Neural progenitor cell (in vitro differentiated cells): ENCODE data around the gene MIDN. TPM values are rescaled to one million over a fixed set of nuclear protein-coding genes. Genes with fewer than 3 reads are reported as not detected.
"Not testable (repeated sequence)": the region's sequence is repeated elsewhere in the genome, so short reads cannot be mapped to it uniquely, and the experiment has no call there.

Experiments used
- DNase-seq: peaks from one replicate; pipeline ENCODE4 v3.0.0-alpha.2; 2016; ENCODE audit warnings: low spot score
- H2AFZ ChIP-seq: fragments of 200-600 bp; sonication (generic); replicated peaks from 2 replicates; pipeline ENCODE4 v1.6.1; 2016; ENCODE audit warnings: antibody characterized with exemption
- H3F3A ChIP-seq: fragments of 200-600 bp; sonication (generic); 2 replicates; pipeline ENCODE4 v1.6.1; 2016; ENCODE audit warnings: antibody characterized with exemption, low read depth
- H3K27ac ChIP-seq: fragments of 200-600 bp; sonication (generic); 2 replicates; pipeline ENCODE4 v1.5.1; 2016; ENCODE audit warnings: mild to moderate bottlenecking
- H3K27me3 ChIP-seq: fragments of 200-600 bp; sonication (generic); 2 replicates; pipeline ENCODE4 v1.6.1; 2016; ENCODE audit warnings: mild to moderate bottlenecking, moderate library complexity
- H3K36me3 ChIP-seq: fragments of 200-600 bp; sonication (generic); 2 replicates; pipeline ENCODE4 v1.5.1; 2016
- H3K4me1 ChIP-seq: fragments of 200-600 bp; sonication (generic); 2 replicates; pipeline ENCODE4 v1.6.1; 2016; ENCODE audit warnings: mixed run types
- H3K4me2 ChIP-seq: fragments of 200-600 bp; sonication (generic); 2 replicates; pipeline ENCODE4 v1.6.1; 2016
- H3K4me3 ChIP-seq: fragments of 200-600 bp; sonication (generic); 2 replicates; pipeline ENCODE4 v1.5.1; 2016
- H3K79me2 ChIP-seq: fragments of 200-600 bp; sonication (generic); 2 replicates; pipeline ENCODE4 v1.6.1; 2016; ENCODE audit warnings: low read depth
- H3K9ac ChIP-seq: fragments of 200-600 bp; sonication (generic); 2 replicates; pipeline ENCODE4 v1.6.1; 2016
- H3K9me3 ChIP-seq: fragments of 200-600 bp; sonication (generic); 2 replicates; pipeline ENCODE4 v1.5.1; 2016; ENCODE audit warnings: low read depth
- H4K20me1 ChIP-seq: fragments of 200-600 bp; sonication (generic); 2 replicates; pipeline ENCODE4 v1.6.1; 2016; ENCODE audit warnings: low read depth
- H3K27ac Mint-ChIP-seq: 3 replicates; pipeline ENCODE4 v1.8.0; 2021; ENCODE audit warnings: mixed read lengths
- H3K27me3 Mint-ChIP-seq: 2 replicates; pipeline ENCODE4 v1.8.0; 2022; ENCODE audit warnings: low read depth, mild to moderate bottlenecking, inconsistent platforms, moderate library complexity, mixed read lengths; ENCODE audit not compliant: insufficient read depth
- H3K36me3 Mint-ChIP-seq: 3 replicates; pipeline ENCODE4 v1.8.0; 2021; ENCODE audit warnings: mixed read lengths
- H3K4me1 Mint-ChIP-seq: 3 replicates; pipeline ENCODE4 v1.8.0; 2021; ENCODE audit warnings: mixed read lengths
- H3K4me3 Mint-ChIP-seq: 3 replicates; pipeline ENCODE4 v1.8.0; 2021; ENCODE audit warnings: mild to moderate bottlenecking, moderate library complexity, mixed read lengths
- H3K9me3 Mint-ChIP-seq: 3 replicates; pipeline ENCODE4 v1.8.0; 2020; ENCODE audit warnings: mixed read lengths
- EZH2 ChIP-seq: fragments of 200-600 bp; sonication (generic); IDR thresholded peaks from 2 replicates; pipeline ENCODE4 v1.6.1; 2017; ENCODE audit warnings: antibody characterized with exemption, mild to moderate bottlenecking, moderate library complexity
- EZH2phosphoT487 ChIP-seq: fragments of 200-600 bp; sonication (generic); IDR thresholded peaks from 2 replicates; pipeline ENCODE4 v1.6.1; 2017; ENCODE audit warnings: antibody characterized with exemption
- total RNA-seq: library from RNA; depleted of rRNA; stranded (reverse); fragments of >200 nt; gene quantifications from 2 replicates; pipeline ENCODE4 v1.2.3, GENCODE V29; 2015; ENCODE audit warnings: low replicate concordance
- TF ChIP-seq, protein P1 (sequence below): fragments of 200-600 bp; sonication (generic); IDR thresholded peaks from 2 replicates; pipeline ENCODE4 v1.5.1; 2017; ENCODE audit warnings: antibody characterized with exemption, mild to moderate bottlenecking

MIDN gene
- total RNA-seq, 1 donor from 2014 or later = 16.1 TPM

DNA sequence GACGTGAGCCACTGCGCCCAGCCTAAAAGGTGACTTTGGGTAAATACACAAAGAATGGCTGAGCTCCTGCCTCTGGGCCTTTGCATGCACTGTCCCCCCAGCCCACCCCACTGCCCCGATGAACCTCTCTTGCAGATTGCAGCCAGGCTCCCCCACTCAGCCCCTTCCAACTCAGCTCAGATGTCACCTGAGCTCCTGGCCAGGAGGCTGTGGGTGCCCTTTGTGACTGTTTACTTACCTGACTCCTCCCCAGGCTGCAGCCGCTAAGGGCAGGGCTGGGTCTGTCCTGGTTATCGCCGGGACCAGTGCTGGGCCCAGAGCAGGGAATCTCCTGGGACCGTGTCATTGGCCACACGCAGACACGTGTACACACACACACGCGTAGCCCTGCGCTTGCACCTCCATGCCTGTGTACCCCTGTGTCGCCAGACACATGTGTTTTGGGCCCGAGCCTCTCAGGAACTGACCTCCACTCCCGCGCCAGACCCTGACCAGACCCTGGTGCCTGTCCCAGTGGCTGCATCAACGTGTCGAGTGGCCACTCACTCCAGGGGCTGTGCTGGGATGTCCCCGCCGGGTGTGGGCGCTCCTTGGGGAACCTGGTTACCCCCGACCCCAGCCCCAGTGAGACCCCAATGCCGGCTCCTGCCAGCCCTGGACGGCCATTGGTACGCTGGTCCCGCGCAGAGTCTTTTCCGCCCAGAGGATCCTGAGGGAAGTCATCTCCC is 56.0 kb downstream of the MIDN start:
- no peak for DNase-seq
- Histone ChIP-seq H3F3A (peaks cover 22% of the 10 kb centered on the region), H3K27ac (no peak overlapping the region), H3K36me3 (no peaks in the 10 kb centered on the region), H3K9me3 (no peaks in the 10 kb centered on the region), H2AFZ (no peak overlapping the region), H3K4me1 (peaks cover 19% of the 10 kb centered on the region), H3K27me3 (no peaks in the 10 kb centered on the region), H3K4me3 (no peak overlapping the region), H3K79me2 (no peaks in the 10 kb centered on the region), H4K20me1 (no peaks in the 10 kb centered on the region), H3K9ac (no peak overlapping the region), H3K4me2 (no peak overlapping the region)
- H3K9me3 Mint-ChIP-seq = no peaks in the 10 kb centered on the region
- H3K36me3 Mint-ChIP-seq = peaks cover 3% of the 10 kb centered on the region
- no peak for TF ChIP-seq EZH2
- TF ChIP-seq, protein P1, sequence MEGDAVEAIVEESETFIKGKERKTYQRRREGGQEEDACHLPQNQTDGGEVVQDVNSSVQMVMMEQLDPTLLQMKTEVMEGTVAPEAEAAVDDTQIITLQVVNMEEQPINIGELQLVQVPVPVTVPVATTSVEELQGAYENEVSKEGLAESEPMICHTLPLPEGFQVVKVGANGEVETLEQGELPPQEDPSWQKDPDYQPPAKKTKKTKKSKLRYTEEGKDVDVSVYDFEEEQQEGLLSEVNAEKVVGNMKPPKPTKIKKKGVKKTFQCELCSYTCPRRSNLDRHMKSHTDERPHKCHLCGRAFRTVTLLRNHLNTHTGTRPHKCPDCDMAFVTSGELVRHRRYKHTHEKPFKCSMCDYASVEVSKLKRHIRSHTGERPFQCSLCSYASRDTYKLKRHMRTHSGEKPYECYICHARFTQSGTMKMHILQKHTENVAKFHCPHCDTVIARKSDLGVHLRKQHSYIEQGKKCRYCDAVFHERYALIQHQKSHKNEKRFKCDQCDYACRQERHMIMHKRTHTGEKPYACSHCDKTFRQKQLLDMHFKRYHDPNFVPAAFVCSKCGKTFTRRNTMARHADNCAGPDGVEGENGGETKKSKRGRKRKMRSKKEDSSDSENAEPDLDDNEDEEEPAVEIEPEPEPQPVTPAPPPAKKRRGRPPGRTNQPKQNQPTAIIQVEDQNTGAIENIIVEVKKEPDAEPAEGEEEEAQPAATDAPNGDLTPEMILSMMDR = no peak
- TF ChIP-seq EZH2phosphoT487 = no peak
- H3K27ac Mint-ChIP-seq = no peak overlapping the region
- H3K4me1 Mint-ChIP-seq = peaks cover 9% of the 10 kb centered on the region
- peaks cover 10% of the 10 kb centered on the region for H3K27me3 Mint-ChIP-seq
- no peak overlapping the region for H3K4me3 Mint-ChIP-seq

DNA sequence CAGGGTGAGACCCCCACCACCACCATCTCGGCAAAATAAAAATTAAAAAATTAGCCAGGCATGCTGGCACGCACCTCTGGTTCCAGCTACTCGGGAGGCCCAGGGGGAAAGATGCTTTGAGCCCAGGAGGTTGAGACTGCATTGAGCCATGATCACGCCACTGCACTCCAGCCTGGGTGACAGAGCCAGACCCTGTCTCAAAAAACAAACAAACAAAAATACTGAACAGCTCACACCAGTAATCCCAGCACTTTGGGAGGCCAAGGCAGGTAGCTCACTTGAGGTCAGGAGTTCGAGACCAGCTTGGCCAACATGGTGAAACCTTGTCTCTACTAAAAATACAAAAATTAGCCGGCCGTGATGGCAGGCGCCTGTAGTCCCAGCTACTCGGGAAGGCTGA is 57.0 kb downstream of the MIDN start:
- Mint-ChIP-seq H3K27me3 (peaks cover 14% of the 10 kb centered on the region), H3K4me1 (peaks cover 15% of the 10 kb centered on the region)
- not testable (repeated sequence) for H3K9me3 ChIP-seq, H3K27ac ChIP-seq, DNase-seq, H3K36me3 Mint-ChIP-seq, H4K20me1 ChIP-seq, H3K27ac Mint-ChIP-seq, H3K4me3 Mint-ChIP-seq, H3K4me2 ChIP-seq, H3K4me3 ChIP-seq, H3K79me2 ChIP-seq, H3K9me3 Mint-ChIP-seq, H3K36me3 ChIP-seq, H3K9ac ChIP-seq, H3K27me3 ChIP-seq, H2AFZ ChIP-seq
- H3F3A ChIP-seq = peaks cover 22% of the 10 kb centered on the region
- H3K4me1 ChIP-seq = peaks cover 19% of the 10 kb centered on the region

DNA sequence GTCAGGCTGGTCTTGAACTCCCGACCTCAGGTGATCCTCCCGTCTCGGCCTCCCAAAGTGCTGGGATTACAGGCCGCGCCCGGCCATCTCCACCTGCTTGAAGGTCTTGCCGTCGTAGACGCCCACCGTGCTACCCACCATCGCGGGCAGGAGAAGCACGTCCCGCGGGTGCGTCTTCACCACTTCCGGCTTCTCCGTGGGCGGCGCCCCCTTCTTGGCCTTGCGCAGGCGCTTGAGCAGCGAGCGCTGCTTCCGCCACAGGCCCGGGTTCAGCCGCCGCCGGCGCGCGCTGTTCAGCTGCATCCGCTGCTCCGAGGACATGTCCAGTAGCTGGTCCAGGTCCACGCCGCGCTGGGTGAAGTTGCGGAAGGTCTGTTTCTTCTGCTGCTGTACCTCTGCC is 58.9 kb downstream of the MIDN start:
- Histone ChIP-seq H3K27me3 (no peaks in the 10 kb centered on the region), H3F3A (peaks cover 31% of the 10 kb centered on the region), H3K9me3 (no peaks in the 10 kb centered on the region), H2AFZ (no peak overlapping the region), H3K4me3 (no peak overlapping the region), H3K27ac (no peak overlapping the region), H3K36me3 (no peaks in the 10 kb centered on the region), H3K4me2 (no peak overlapping the region), H3K79me2 (no peaks in the 10 kb centered on the region), H3K9ac (no peak overlapping the region), H3K4me1 (peaks cover 30% of the 10 kb centered on the region), H4K20me1 (no peaks in the 10 kb centered on the region)
- Mint-ChIP-seq H3K9me3 (no peaks in the 10 kb centered on the region), H3K27ac (no peak overlapping the region), H3K4me1 (peaks cover 13% of the 10 kb centered on the region), H3K36me3 (no peaks in the 10 kb centered on the region), H3K4me3 (no peak overlapping the region), H3K27me3 (peaks cover 11% of the 10 kb centered on the region)
- DNase-seq = no peak
- no peak for TF ChIP-seq EZH2
- TF ChIP-seq EZH2phosphoT487 = no peak
- TF ChIP-seq, protein P1 = no peak

DNA sequence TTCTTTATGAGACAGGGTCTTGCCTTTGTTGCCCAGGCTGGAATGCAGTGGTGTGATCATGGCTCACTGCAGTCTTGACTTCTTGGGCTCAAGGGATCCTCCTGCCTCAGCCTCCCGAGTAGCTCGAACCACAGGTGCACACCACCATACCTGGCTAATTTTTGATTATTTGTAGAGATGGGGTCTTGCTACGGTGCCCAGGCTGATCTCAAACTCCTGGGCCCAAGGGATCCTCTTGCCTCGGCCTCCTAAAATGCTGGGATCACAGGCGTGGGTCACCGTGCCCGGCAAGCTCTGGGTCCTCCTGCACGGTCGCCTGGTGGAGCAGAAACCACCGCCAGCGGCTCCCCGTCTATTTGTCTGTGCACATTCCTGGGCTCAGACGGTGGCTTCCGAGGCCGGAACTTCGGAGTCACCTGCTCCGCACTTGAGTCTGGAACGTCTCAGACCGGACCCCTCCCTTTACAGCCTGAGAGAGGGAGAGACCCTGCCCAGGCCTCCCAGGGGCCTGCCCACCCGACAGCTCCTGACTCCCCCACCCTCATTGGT is 59.4 kb downstream of the MIDN start:
- Histone ChIP-seq H3K27ac (no peak overlapping the region), H3K4me2 (no peak overlapping the region), H3K79me2 (no peaks in the 10 kb centered on the region), H3K36me3 (no peaks in the 10 kb centered on the region), H4K20me1 (no peaks in the 10 kb centered on the region), H3K4me1 (peaks cover 26% of the 10 kb centered on the region), H3K9me3 (no peaks in the 10 kb centered on the region), H3F3A (peaks cover 28% of the 10 kb centered on the region), H3K27me3 (no peaks in the 10 kb centered on the region), H3K4me3 (no peak overlapping the region), H3K9ac (no peak overlapping the region), H2AFZ (no peak overlapping the region)
- H3K36me3 Mint-ChIP-seq = no peaks in the 10 kb centered on the region
- no peak overlapping the region for H3K27ac Mint-ChIP-seq
- no peak overlapping the region for H3K4me3 Mint-ChIP-seq
- H3K4me1 Mint-ChIP-seq = peaks cover 12% of the 10 kb centered on the region
- DNase-seq = no peak
- no peaks in the 10 kb centered on the region for H3K9me3 Mint-ChIP-seq
- H3K27me3 Mint-ChIP-seq = peaks cover 11% of the 10 kb centered on the region
- TF ChIP-seq EZH2 = no peak
- TF ChIP-seq EZH2phosphoT487 = no peak
- TF ChIP-seq, protein P1 = no peak
